CD8-positive, alpha-beta memory T cell (primary cell): Measurements from ENCODE around the gene ADAM8. TPM values are rescaled to one million over a fixed set of nuclear protein-coding genes. Genes with fewer than 3 reads are reported as not detected.

Experiments used
- CTCF ChIA-PET: fragments of 350-600 bp; sonication (Branson Sonifier 250); formaldehyde crosslinking; loops from one replicate; lab custom pipeline; 2021; ENCODE audit warnings: antibody characterized with exemption; lab: Charles Lee
- POLR2A ChIA-PET: fragments of 350-600 bp; sonication (Branson Sonifier 250); formaldehyde crosslinking; loops from one replicate; lab custom pipeline; 2021; ENCODE audit warnings: antibody characterized with exemption; lab: Charles Lee
- DNase-seq, 5 donors: peaks; one replicate each; pipeline versions ENCODE4 v3.0.0 to v3.0.0-alpha.2; 2020 to 2022; ENCODE audit warnings: mixed read lengths in 1 of 5
- H3K27ac ChIP-seq: one replicate; pipeline ENCODE4 v1.7.0; 2013; ENCODE audit warnings: low read depth, mild to moderate bottlenecking, low read length, moderate library complexity
- H3K27me3 ChIP-seq: 2 replicates; pipeline ENCODE4 v1.7.0; 2013; ENCODE audit warnings: low read length, mild to moderate bottlenecking; ENCODE audit not compliant: insufficient read depth, poor library complexity, severe bottlenecking
- H3K36me3 ChIP-seq: 2 replicates; pipeline ENCODE4 v1.7.0; 2013; ENCODE audit warnings: mild to moderate bottlenecking, low read length, moderate library complexity; ENCODE audit not compliant: insufficient read depth
- H3K4me1 ChIP-seq: 2 replicates; pipeline ENCODE4 v1.7.0; 2013; ENCODE audit warnings: mild to moderate bottlenecking, low read length, moderate library complexity; ENCODE audit not compliant: insufficient read depth
- H3K4me3 ChIP-seq: 2 replicates; pipeline ENCODE4 v1.7.0; 2013; ENCODE audit warnings: mild to moderate bottlenecking, low read length
- H3K9me3 ChIP-seq: 2 replicates; pipeline ENCODE4 v1.7.0; 2013; ENCODE audit warnings: mild to moderate bottlenecking, low read length
- H3K27ac Mint-ChIP-seq, 8 donors: one replicate each; pipeline ENCODE4 v1.8.0; 2020 to 2021; ENCODE audit warnings: mixed read lengths in 8 of 8, mild to moderate bottlenecking in 6 of 8, inconsistent platforms in 3 of 8, moderate library complexity in 3 of 8
- H3K27me3 Mint-ChIP-seq, 2 donors: one replicate each; pipeline ENCODE4 v1.8.0; 2020 to 2021; ENCODE audit warnings: mixed read lengths in 2 of 2, mild to moderate bottlenecking in 1 of 2, moderate library complexity in 1 of 2
- H3K36me3 Mint-ChIP-seq, 3 donors: one replicate each; pipeline ENCODE4 v1.8.0; 2020 to 2021; ENCODE audit warnings: mixed read lengths in 3 of 3, inconsistent platforms in 1 of 3, mild to moderate bottlenecking in 1 of 3
- H3K4me1 Mint-ChIP-seq, 3 donors: one replicate each; pipeline ENCODE4 v1.8.0; 2020 to 2021; ENCODE audit warnings: mixed read lengths in 3 of 3, inconsistent platforms in 1 of 3, mild to moderate bottlenecking in 1 of 3
- H3K4me3 Mint-ChIP-seq, 7 donors: one replicate each; pipeline ENCODE4 v1.8.0; 2020 to 2021; ENCODE audit warnings: mixed read lengths in 7 of 7, mild to moderate bottlenecking in 6 of 7, moderate library complexity in 4 of 7, inconsistent platforms in 2 of 7
- H3K9me3 Mint-ChIP-seq, 5 donors: one replicate each; pipeline ENCODE4 v1.8.0; 2020 to 2022; ENCODE audit warnings: mixed read lengths in 5 of 5, mild to moderate bottlenecking in 3 of 5, moderate library complexity in 2 of 5, inconsistent platforms in 1 of 5
- polyA plus RNA-seq: library from polyadenylated mRNA; unstranded; fragments of 300-500 nt; fragmentation: Illumina TruSeq; gene quantifications from one replicate; pipeline ENCODE4 v1.2.3, GENCODE V29; 2021
- total RNA-seq, 2 experiments: library from RNA; stranded (reverse); gene quantifications; one replicate each; pipeline ENCODE4 v1.2.3, GENCODE V29; 2021

ADAM8 gene
- total and polyA plus RNA-seq, 3 experiments from 2014 or later: 67.0 to 74.9 (median 70.0) TPM

- Histone ChIP-seq H3K27me3 (peaks cover 3% of the 10 kb centered on the region), H3K27ac (no peak overlapping the region), H3K9me3 (no peaks in the 10 kb centered on the region), H3K4me1 (no peaks in the 10 kb centered on the region), H3K36me3 (no peaks in the 10 kb centered on the region), H3K4me3 (no peak overlapping the region)
- no peak overlapping the region for H3K4me3 Mint-ChIP-seq
- CTCF ChIA-PET: interaction anchor here (1.9 kb wide), 1 partner anchor 10 kb away, joined by 9 read pairs; no protein-coding TSS in a partner anchor
- peaks cover 6 to 17% of the 10 kb centered on the region in 2 donors for H3K27me3 Mint-ChIP-seq
- DNase-seq: no peak
- no peaks in the 10 kb centered on the region for H3K9me3 Mint-ChIP-seq
- peaks cover 0 to 7% (median 3%) of the 10 kb centered on the region in 3 donors for H3K4me1 Mint-ChIP-seq
- H3K36me3 Mint-ChIP-seq: no peaks in the 10 kb centered on the region
- H3K27ac Mint-ChIP-seq: no peak overlapping the region
- POLR2A ChIA-PET: no interaction called here
These were observed 28.9 kb downstream of the ADAM8 start for GRCh38 chr10:133247681-133248333.

DNA sequence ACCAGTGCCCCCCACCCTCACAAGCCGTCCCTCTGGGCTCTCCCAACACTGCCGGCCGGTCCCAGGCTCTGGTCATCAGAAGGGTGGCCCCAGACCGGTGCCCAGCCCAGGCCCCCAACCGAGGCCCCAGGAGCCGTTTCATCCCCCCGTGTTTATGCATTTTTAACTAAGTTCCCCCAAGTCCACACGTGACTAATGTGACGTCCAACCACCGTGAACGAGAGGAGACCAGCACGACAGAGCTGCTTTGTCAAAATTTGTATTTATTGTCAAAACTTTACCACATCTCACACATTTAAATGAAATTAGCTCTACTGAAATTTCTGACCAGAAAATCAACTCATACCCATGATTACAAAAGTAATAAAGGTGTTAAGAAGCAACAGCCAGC is 30.4 kb downstream of the ADAM8 start:
- Histone ChIP-seq H3K9me3 (no peaks in the 10 kb centered on the region), H3K27me3 (peaks cover 10% of the 10 kb centered on the region), H3K4me3 (no peak overlapping the region), H3K4me1 (peaks cover 9% of the 10 kb centered on the region), H3K36me3 (no peaks in the 10 kb centered on the region), H3K27ac (peak overlapping the region; percentile 31)
- Mint-ChIP-seq H3K9me3 (no peaks in the 10 kb centered on the region), H3K36me3 (no peaks in the 10 kb centered on the region), H3K4me1 (peaks cover 7 to 19% (median 13%) of the 10 kb centered on the region in 3 donors), H3K4me3 (no peak overlapping the region), H3K27ac (no peak overlapping the region), H3K27me3 (peaks cover 11 to 31% of the 10 kb centered on the region in 2 donors)
- CTCF ChIA-PET: interaction anchor here (0.7 to 1.9 kb wide), 3 partner anchors 9 to 30 kb away, joined by 3 to 9 read pairs (median 4); partner anchors contain the start of gene ADAM8
- POLR2A ChIA-PET: no interaction called here
- DNase-seq: no peak

DNA sequence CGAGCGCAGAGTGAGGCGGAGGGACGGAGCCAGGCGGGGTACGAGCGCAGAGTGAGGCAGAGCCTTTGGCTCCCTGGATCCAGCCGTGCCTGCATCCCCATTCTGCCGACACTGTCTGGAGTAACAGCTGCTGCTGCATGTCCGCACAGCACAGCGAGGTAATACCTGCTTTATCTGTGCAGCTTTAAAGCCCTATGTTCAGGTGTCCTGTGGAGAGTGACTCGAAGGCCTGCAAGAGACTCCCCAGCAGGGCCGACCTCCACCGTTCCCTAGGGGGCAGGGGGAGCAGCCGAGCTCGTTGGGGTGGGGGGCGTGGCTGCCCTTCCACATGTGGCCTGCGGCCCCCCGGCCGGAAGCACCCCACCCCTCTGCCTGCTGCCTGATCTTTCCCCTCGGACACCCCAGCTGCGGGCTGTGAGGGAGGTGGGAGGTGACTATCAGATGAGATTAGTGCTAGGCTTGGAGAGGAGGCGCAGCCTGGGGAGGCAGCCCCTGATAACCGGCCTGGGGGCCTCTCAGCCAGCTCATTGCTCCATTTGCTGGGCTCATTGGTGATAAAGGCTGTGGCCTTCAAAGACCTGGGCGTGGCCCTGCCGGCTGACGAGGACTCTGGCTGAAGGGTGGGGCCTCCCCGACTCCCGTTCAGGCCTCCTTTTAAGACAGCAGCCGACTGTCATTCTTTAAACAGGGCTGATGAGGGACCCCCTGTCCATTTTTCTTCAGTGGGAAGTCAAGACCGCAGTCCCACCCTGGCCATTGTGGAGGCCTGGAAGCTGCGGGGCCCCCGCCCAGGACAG is 31.0 kb downstream of the ADAM8 start:
- H3K4me3 Mint-ChIP-seq: no peak overlapping the region
- H3K27ac ChIP-seq: peak overlapping the region; percentile 31
- peaks cover 13 to 25% (median 19%) of the 10 kb centered on the region in 3 donors for H3K4me1 Mint-ChIP-seq
- peaks cover 12% of the 10 kb centered on the region for H3K27me3 ChIP-seq
- peaks cover 15% of the 10 kb centered on the region for H3K4me1 ChIP-seq
- no peak overlapping the region for H3K4me3 ChIP-seq
- ChIA-PET POLR2A (no interaction called here), CTCF (interaction anchor here (1.2 to 1.9 kb wide), 2 partner anchors 12 to 31 kb away, joined by 3 to 9 read pairs; partner anchors contain the start of gene ADAM8)
- peaks cover 16 to 37% of the 10 kb centered on the region in 2 donors for H3K27me3 Mint-ChIP-seq
- H3K9me3 ChIP-seq: no peaks in the 10 kb centered on the region
- DNase-seq: no peak
- H3K36me3 Mint-ChIP-seq: no peaks in the 10 kb centered on the region
- H3K36me3 ChIP-seq: no peaks in the 10 kb centered on the region
- no peaks in the 10 kb centered on the region for H3K9me3 Mint-ChIP-seq
- no peak overlapping the region for H3K27ac Mint-ChIP-seq

- peaks cover 22 to 45% of the 10 kb centered on the region in 2 donors for H3K27me3 Mint-ChIP-seq
- H3K4me1 Mint-ChIP-seq: peaks cover 14 to 30% (median 20%) of the 10 kb centered on the region in 3 donors
- no peaks in the 10 kb centered on the region for H3K36me3 Mint-ChIP-seq
- no peaks in the 10 kb centered on the region for H3K9me3 Mint-ChIP-seq
- no peaks in the 10 kb centered on the region for H3K9me3 ChIP-seq
- H3K4me1 ChIP-seq: peaks cover 15% of the 10 kb centered on the region
- H3K4me3 ChIP-seq: no peak overlapping the region
- ChIA-PET CTCF (interaction anchor here (1.3 kb wide), 1 partner anchor 64 kb away, joined by 4 read pairs; no protein-coding TSS in a partner anchor), POLR2A (no interaction called here)
- no peaks in the 10 kb centered on the region for H3K36me3 ChIP-seq
- H3K27me3 ChIP-seq: peaks cover 12% of the 10 kb centered on the region
- H3K27ac Mint-ChIP-seq: no peak overlapping the region
- H3K27ac ChIP-seq: no peak overlapping the region
- DNase-seq: no peak
- H3K4me3 Mint-ChIP-seq: no peak overlapping the region
These were observed 33.1 kb downstream of the ADAM8 start for GRCh38 chr10:133243593-133243992.

- Mint-ChIP-seq H3K27ac (no peak overlapping the region), H3K4me1 (peaks cover 14 to 32% (median 20%) of the 10 kb centered on the region in 3 donors), H3K36me3 (no peaks in the 10 kb centered on the region), H3K27me3 (peaks cover 22 to 49% of the 10 kb centered on the region in 2 donors), H3K4me3 (peak overlapping the region in 5 of 7 donors; percentile 10 to 60 (median 47)), H3K9me3 (no peaks in the 10 kb centered on the region)
- H3K4me3 ChIP-seq: no peak overlapping the region
- no peaks in the 10 kb centered on the region for H3K9me3 ChIP-seq
- DNase-seq: no peak
- ChIA-PET POLR2A (no interaction called here), CTCF (interaction anchor here (1.3 kb wide), 1 partner anchor 65 kb away, joined by 4 read pairs; no protein-coding TSS in a partner anchor)
- H3K27me3 ChIP-seq: peaks cover 12% of the 10 kb centered on the region
- no peaks in the 10 kb centered on the region for H3K36me3 ChIP-seq
- no peak overlapping the region for H3K27ac ChIP-seq
- H3K4me1 ChIP-seq: peaks cover 15% of the 10 kb centered on the region
These were observed 33.9 kb downstream of the ADAM8 start for GRCh38 chr10:133242611-133243356.

- H3K36me3 Mint-ChIP-seq: no peaks in the 10 kb centered on the region
- Histone ChIP-seq H3K27me3 (peaks cover 12% of the 10 kb centered on the region), H3K27ac (no peak overlapping the region), H3K4me3 (peak overlapping the region; percentile 53), H3K4me1 (peaks cover 15% of the 10 kb centered on the region), H3K9me3 (no peaks in the 10 kb centered on the region), H3K36me3 (no peaks in the 10 kb centered on the region)
- no peaks in the 10 kb centered on the region for H3K9me3 Mint-ChIP-seq
- H3K27ac Mint-ChIP-seq: peak overlapping the region in 3 of 8 donors; percentile 39 to 63 (median 53)
- peaks cover 20 to 45% of the 10 kb centered on the region in 2 donors for H3K27me3 Mint-ChIP-seq
- peaks cover 14 to 29% (median 20%) of the 10 kb centered on the region in 3 donors for H3K4me1 Mint-ChIP-seq
- ChIA-PET CTCF (interaction anchor here (0.9 to 1.1 kb wide), 2 partner anchors 17 to 18 kb away, joined by 3 read pairs; no protein-coding TSS in a partner anchor), POLR2A (interaction anchor here (0.6 kb wide), 1 partner anchor 36 kb away, joined by 3 read pairs; no protein-coding TSS in a partner anchor)
- H3K4me3 Mint-ChIP-seq: peak overlapping the region; percentile 71 to 93 (median 84)
- DNase-seq: no peak
These were observed 35.0 kb downstream of the ADAM8 start for GRCh38 chr10:133241501-133242205.

- Histone ChIP-seq H3K9me3 (no peaks in the 10 kb centered on the region), H3K27me3 (peaks cover 16% of the 10 kb centered on the region), H3K4me3 (no peak overlapping the region), H3K27ac (no peak overlapping the region), H3K4me1 (peaks cover 15% of the 10 kb centered on the region), H3K36me3 (no peaks in the 10 kb centered on the region)
- POLR2A ChIA-PET: no interaction called here
- H3K27ac Mint-ChIP-seq: no peak overlapping the region
- no peaks in the 10 kb centered on the region for H3K9me3 Mint-ChIP-seq
- DNase-seq: no peak
- H3K4me3 Mint-ChIP-seq: no peak overlapping the region
- H3K36me3 Mint-ChIP-seq: no peaks in the 10 kb centered on the region
- peaks cover 14 to 35% (median 23%) of the 10 kb centered on the region in 3 donors for H3K4me1 Mint-ChIP-seq
- CTCF ChIA-PET: no interaction called here
- H3K27me3 Mint-ChIP-seq: peaks cover 20 to 48% of the 10 kb centered on the region in 2 donors
These were observed 36.7 kb downstream of the ADAM8 start for GRCh38 chr10:133239990-133240389.
